Activated CD8-positive, alpha-beta memory T cell treated with anti-CD3 and anti-CD28 coated beads for 4 hours (primary cell): ENCODE measurements around the gene SCFD2.
"Not testable (repeated sequence)": the region's sequence is repeated elsewhere in the genome, so short reads cannot be mapped to it uniquely, and the experiment has no call there.

Source experiments
- DNase-seq, 2 donors: peaks; one replicate each; pipeline ENCODE4 v3.0.0-alpha.2; 2020; ENCODE audit warnings: low read depth in 2 of 2

SCFD2 gene

GRCh38 chr4:53050361-53050774, 315.5 kb downstream of the SCFD2 start:
- no peak for DNase-seq

- no peak for DNase-seq
Measured at GRCh38 chr4:53049528-53049927, 316.3 kb downstream of the SCFD2 start.

DNA sequence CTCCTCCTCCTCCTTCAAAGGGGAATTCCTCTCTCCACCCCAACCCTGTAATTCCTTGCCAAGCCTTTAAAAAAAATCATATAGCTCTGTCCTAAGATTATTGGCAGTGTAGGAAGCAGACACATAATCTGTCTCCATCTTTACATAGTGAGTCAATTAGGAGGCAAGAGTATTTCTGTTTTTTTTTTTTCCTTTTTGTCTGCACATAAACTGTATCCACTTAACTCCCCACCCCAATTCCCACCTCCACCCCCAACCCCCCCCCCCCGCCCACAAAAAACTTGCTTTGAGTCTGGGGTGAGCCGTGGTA, 321.3 kb downstream of the SCFD2 start:
- no peak for DNase-seq

- DNase-seq = no peak
Measured at GRCh38 chr4:53043891-53044650, 321.8 kb downstream of the SCFD2 start.

- DNase-seq = no peak
Measured at GRCh38 chr4:53043055-53043454, 322.8 kb downstream of the SCFD2 start.

- DNase-seq = no peak
Measured at GRCh38 chr4:53040851-53041250, 325.0 kb downstream of the SCFD2 start.

GRCh38 chr4:53040459-53040815, 325.4 kb downstream of the SCFD2 start:
- no peak for DNase-seq

DNA sequence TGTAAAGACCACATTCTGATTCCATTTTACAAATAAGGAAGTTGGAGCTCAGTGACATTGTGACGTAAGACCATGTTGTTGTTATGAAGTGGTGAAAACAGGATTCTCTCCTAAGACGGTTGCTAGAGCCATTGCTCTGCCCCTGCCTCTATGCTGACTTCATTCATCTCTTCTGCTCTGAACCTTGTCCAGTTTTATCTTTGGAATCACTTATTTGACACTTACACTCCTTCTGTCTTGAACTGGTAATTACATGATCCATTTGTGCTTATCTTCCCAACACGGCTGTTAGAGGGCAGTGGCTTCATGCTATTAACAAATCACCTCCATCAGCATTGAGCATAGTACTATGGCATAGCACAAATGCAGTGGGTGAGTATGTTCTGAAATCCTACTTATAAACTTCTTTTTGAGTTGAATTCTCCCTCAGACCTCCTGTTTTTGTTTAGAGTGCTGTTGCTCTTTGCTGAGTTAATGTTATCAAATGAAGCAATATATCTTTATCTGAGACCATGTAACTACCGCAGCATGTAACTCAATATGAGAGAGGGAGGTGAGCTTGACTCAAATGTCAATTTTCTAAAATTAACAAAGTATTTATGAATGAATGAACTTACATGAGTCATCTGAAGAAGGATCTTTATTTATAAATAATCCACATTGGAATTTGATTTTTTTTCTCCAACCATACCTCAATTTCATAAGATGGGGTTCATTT, 326.0 kb downstream of the SCFD2 start:
- DNase-seq = no peak

GRCh38 chr4:53037892-53038291, 328.0 kb downstream of the SCFD2 start:
- DNase-seq = no peak

DNA sequence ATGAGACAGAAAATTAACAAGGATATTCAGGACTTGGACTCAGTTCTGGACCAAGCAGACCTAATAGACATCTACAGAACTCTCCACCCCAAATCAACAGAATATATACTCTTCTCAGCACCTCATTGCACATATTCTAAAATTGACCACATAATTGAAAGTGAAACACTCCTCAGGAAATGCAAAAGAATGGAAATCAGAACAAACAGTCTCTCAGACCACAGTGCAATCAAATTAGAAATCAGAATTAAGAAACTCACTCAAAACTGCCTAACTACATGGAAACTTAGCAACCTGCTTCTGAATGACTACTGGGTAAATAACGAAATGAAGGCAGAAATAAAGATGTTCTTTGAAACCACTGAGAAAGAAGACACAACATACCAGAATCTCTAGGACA, 333.0 kb downstream of the SCFD2 start:
- DNase-seq = not testable (repeated sequence)

DNA sequence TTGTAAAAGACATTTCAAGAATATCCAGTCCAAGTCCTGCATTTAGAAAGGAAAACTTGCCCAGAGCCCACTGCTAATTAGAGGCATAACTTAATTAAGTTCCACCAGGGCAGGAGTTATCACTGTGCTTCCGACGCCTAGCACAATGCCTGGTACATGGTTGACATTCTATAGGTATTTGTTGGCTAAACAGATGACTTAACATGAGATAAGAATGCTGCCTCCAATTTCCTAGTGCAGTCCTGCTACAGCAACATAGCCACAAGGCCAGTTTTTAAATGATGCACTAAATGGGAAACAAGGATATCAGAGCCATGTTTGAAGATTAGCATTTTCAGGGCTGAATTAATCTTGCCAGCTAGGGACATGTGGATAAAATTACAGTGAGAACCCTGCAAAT, 339.6 kb downstream of the SCFD2 start:
- DNase-seq = no peak

- no peak for DNase-seq
Measured at GRCh38 chr4:53023677-53024299, 342.1 kb downstream of the SCFD2 start.

DNA sequence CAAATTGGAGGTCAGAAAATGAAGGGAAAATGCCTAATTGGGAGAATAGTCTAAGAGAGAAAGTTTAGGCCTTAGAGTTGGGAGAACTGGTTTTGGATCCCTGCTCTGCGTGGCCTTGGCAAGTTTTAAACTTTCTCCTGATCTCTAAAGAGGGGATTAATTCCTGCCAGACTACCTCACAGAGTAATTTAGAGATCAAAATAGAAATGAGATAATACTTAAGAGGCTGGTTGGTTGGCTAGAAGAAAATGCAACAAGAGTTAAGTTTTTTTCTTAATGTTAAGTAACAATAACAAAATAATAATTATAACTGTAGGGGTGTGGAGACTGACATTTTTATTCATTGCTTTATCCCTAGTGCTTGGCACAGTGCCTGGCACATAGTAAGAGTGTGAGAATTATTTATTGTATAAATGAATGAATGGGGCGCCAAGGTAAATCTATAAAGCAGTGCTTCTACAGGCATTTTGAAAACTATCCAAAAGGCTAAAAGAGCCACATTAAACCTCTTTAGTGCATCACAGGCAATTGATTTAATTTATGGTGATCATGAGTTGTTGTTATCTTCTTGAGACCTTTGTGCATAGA, 343.3 kb downstream of the SCFD2 start:
- no peak for DNase-seq

- DNase-seq = no peak
Measured at GRCh38 chr4:53021754-53022512, 343.9 kb downstream of the SCFD2 start.

DNA sequence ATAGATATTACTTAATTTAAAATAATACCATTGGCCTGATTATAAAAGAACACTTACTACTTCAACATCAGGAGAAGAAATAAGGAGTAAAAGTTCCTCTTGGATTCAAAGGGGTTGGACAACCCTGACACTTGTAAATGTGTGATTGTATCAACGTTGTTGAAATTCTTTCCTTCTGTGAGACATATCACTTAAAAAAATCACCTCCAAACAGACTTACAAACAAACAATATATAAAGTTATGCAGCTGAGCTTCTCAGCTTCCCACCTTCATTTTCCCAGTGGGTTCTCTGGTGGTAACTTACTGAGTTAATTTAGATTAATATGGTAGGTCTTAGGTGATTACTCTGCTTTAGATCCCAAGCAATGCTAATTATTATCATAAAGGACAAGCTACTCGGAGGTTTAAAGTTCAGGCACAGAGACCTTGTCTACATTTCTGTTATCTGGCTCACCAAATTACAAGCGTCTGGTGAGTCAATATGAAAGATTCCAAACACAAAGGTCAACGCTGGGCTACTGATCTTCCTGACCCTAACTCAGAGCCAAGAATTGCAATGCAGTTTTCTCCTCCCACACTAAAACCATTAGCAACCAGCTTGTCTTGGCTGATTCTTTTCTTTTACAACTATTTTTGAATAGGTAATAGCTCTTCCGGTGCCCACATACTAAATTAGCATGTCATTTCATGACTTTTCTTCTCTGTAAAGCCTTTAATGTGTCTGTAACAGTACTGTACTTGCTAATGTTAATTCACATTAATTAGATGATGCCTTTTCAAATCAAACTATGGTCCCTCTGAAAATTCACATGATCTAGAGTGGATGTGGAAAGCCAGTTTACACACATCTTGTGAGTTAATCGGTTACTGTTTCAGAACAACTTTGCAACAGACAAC, 346.1 kb downstream of the SCFD2 start:
- no peak for DNase-seq

GRCh38 chr4:53018471-53018870, 347.4 kb downstream of the SCFD2 start:
- no peak for DNase-seq

- no peak for DNase-seq
Measured at GRCh38 chr4:53016099-53016820, 349.6 kb downstream of the SCFD2 start.

GRCh38 chr4:53015681-53016080, 350.2 kb downstream of the SCFD2 start:
- no peak for DNase-seq

GRCh38 chr4:53014881-53015280, 351.0 kb downstream of the SCFD2 start:
- DNase-seq = no peak
